ENCODE results near the gene ZMYM4. TPM values are rescaled to one million over a fixed set of nuclear protein-coding genes. Genes with fewer than 3 reads are reported as not detected.

ZMYM4 gene
- total and polyA plus RNA-seq, 10 of the 15 experiments (the other 5 are each of a cell fraction or from before 2014, with no cell fraction given) = 8.0 to 37.0 (median 28.1) TPM

- Histone ChIP-seq H3K4me2 (ENCODE audit: control insufficient read depth, insufficient read depth) (no peak overlapping the region), H4K20me1 (ENCODE audit: control insufficient read depth, insufficient read depth) (no peaks in the 10 kb centered on the region), H3K79me2 (ENCODE audit: control insufficient read depth, insufficient read depth, low read length) (peaks cover 7% of the 10 kb centered on the region), H3K36me3 (ENCODE audit: control insufficient read depth in 2 of 2, insufficient read depth in 2 of 2, low read length in 1 of 2) (peaks cover 0 to 2% of the 10 kb centered on the region in 2 experiments; a peak in 2 of 4 replicates), H3K27ac (ENCODE audit: control insufficient read depth, insufficient read depth) (no peak overlapping the region), H3K9me3 (replicated peaks; ENCODE audit: control insufficient read depth, insufficient read depth, low read length) (peaks cover 12% of the 10 kb centered on the region), H3K9ac (ENCODE audit: control insufficient read depth, insufficient read depth, low read length) (no peak overlapping the region), H3K27me3 (replicated peaks in 1 of 2; ENCODE audit: control insufficient read depth in 2 of 2, insufficient read depth in 2 of 2, low read length in 1 of 2) (no peaks in the 10 kb centered on the region), H2AFZ (ENCODE audit: control insufficient read depth, low read depth, low read length) (no peak overlapping the region), H3K4me1 (ENCODE audit: control insufficient read depth, insufficient read depth, low read length) (no peaks in the 10 kb centered on the region), H3K4me3 (no peak overlapping the region)
- in situ Hi-C loops (cut with MboI) = no loop called here
- FAIRE-seq (no peak), DNase-seq (ENCODE audit: low read depth, low spot score) (no peak), ATAC-seq (no peak)
- no peak for TF ChIP-seq ZSCAN29 (IDR thresholded peaks at IDR 0.05)
- TF ChIP-seq YY1 (IDR thresholded peaks at IDR 0.05; ENCODE audit: low read depth, low read length) = no peak
- TF ChIP-seq, protein P1, sequence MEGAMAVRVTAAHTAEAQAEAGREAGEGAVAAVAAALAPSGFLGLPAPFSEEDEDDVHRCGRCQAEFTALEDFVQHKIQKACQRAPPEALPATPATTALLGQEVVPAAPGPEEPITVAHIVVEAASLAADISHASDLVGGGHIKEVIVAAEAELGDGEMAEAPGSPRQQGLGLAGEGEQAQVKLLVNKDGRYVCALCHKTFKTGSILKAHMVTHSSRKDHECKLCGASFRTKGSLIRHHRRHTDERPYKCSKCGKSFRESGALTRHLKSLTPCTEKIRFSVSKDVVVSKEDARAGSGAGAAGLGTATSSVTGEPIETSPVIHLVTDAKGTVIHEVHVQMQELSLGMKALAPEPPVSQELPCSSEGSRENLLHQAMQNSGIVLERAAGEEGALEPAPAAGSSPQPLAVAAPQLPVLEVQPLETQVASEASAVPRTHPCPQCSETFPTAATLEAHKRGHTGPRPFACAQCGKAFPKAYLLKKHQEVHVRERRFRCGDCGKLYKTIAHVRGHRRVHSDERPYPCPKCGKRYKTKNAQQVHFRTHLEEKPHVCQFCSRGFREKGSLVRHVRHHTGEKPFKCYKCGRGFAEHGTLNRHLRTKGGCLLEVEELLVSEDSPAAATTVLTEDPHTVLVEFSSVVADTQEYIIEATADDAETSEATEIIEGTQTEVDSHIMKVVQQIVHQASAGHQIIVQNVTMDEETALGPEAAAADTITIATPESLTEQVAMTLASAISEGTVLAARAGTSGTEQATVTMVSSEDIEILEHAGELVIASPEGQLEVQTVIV (IDR thresholded peaks at IDR 0.05; ENCODE audit: borderline replicate concordance, partially characterized antibody) = no peak
- no peak for TF ChIP-seq KAT2A (conservative IDR thresholded peaks at IDR 0.05; ENCODE audit: control insufficient read depth, low read depth, low read length)
- TF ChIP-seq GABPA (IDR thresholded peaks at IDR 0.05; ENCODE audit: low read depth) = no peak
- TF ChIP-seq ZBTB40 (IDR thresholded peaks at IDR 0.05; ENCODE audit: borderline replicate concordance) = no peak
- no peak for TF ChIP-seq IKZF2 (IDR thresholded peaks at IDR 0.05)
- TF ChIP-seq GATAD2B (conservative IDR thresholded peaks at IDR 0.05; ENCODE audit: low read depth) = no peak
- TF ChIP-seq ZNF24 (IDR thresholded peaks at IDR 0.05) = no peak
- TF ChIP-seq BCLAF1 (IDR thresholded peaks at IDR 0.05) = no peak
- TF ChIP-seq, protein P2, sequence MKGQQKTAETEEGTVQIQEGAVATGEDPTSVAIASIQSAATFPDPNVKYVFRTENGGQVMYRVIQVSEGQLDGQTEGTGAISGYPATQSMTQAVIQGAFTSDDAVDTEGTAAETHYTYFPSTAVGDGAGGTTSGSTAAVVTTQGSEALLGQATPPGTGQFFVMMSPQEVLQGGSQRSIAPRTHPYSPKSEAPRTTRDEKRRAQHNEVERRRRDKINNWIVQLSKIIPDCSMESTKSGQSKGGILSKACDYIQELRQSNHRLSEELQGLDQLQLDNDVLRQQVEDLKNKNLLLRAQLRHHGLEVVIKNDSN (IDR thresholded peaks at IDR 0.05; ENCODE audit: borderline replicate concordance, extremely low read length, insufficient read depth, low read depth, low read length) = no peak
- no TSS peak for BruUV-seq (replicated peaks)
- POLR2A ChIA-PET = no interaction called here
- RAD21 ChIA-PET (ENCODE audit: unreplicated experiment) = no interaction called here
- intact Hi-C loops (cut with micrococcal nuclease; ENCODE audit: unreplicated experiment) = no loop called here
- CTCF ChIA-PET = interaction anchor here (1.4 kb wide), 1 partner anchor 9 kb away, joined by 3 read pairs; no protein-coding TSS in a partner anchor
- SMC1A ChIA-PET (ENCODE audit: uncharacterized antibody, unreplicated experiment) = interaction anchor here (0.6 kb wide), 1 partner anchor 57 kb away, joined by 3 read pairs; no protein-coding TSS in a partner anchor
- whole genome bisulfite sequencing (ENCODE audit: insufficient coverage, insufficient replicate concordance, low lambda C conversion rate, missing lambda C conversion rate) = 29% methylated on average over 1 of the region's 1 CpG
Measured at GRCh38 chr1:35280006-35280405, 11.5 kb downstream of the ZMYM4 start.

Data from GM12878 (cell line).